Measurements from ENCODE around the gene VSNL1.

VSNL1 gene

GRCh38 chr2:17636257-17636656, 95.8 kb downstream of the VSNL1 start:
- Histone ChIP-seq H3K27me3 (ENCODE audit: low read depth, low read length) (no peaks in the 10 kb centered on the region), H3K4me3 (ENCODE audit: low read depth in 1 of 2, low read length in 2 of 2) (no peak overlapping the region), H3K4me1 (ENCODE audit: control insufficient read depth in 1 of 2, insufficient read depth in 2 of 2, low read length in 2 of 2) (no peaks in the 10 kb centered on the region), H3K36me3 (ENCODE audit: control insufficient read depth in 1 of 2, insufficient read depth in 2 of 2, low read length in 2 of 2) (no peaks in the 10 kb centered on the region), H3K27ac (ENCODE audit: low read length) (no peak overlapping the region), H3K9me3 (ENCODE audit: control insufficient read depth in 1 of 2, low read length in 2 of 2) (no peaks in the 10 kb centered on the region)

- H3K4me3 ChIP-seq (ENCODE audit: low read depth in 1 of 2, low read length in 2 of 2): no peak overlapping the region
- no peaks in the 10 kb centered on the region for H3K27me3 ChIP-seq (ENCODE audit: low read depth, low read length)
- no peak overlapping the region for H3K27ac ChIP-seq (ENCODE audit: low read length)
- H3K9me3 ChIP-seq (ENCODE audit: control insufficient read depth in 1 of 2, low read length in 2 of 2): no peaks in the 10 kb centered on the region
- H3K4me1 ChIP-seq (ENCODE audit: control insufficient read depth in 1 of 2, insufficient read depth in 2 of 2, low read length in 2 of 2): no peaks in the 10 kb centered on the region
- H3K36me3 ChIP-seq (ENCODE audit: control insufficient read depth in 1 of 2, insufficient read depth in 2 of 2, low read length in 2 of 2): no peaks in the 10 kb centered on the region
Observed at GRCh38 chr2:17637131-17637906, 96.8 kb downstream of the VSNL1 start.

GRCh38 chr2:17638196-17638743, 97.8 kb downstream of the VSNL1 start:
- Histone ChIP-seq H3K27ac (ENCODE audit: low read length) (no peak overlapping the region), H3K9me3 (ENCODE audit: control insufficient read depth in 1 of 2, low read length in 2 of 2) (no peaks in the 10 kb centered on the region), H3K27me3 (ENCODE audit: low read depth, low read length) (no peaks in the 10 kb centered on the region), H3K4me3 (ENCODE audit: low read depth in 1 of 2, low read length in 2 of 2) (no peak overlapping the region), H3K4me1 (ENCODE audit: control insufficient read depth in 1 of 2, insufficient read depth in 2 of 2, low read length in 2 of 2) (peaks cover 0 to 5% of the 10 kb centered on the region in 2 donors), H3K36me3 (ENCODE audit: control insufficient read depth in 1 of 2, insufficient read depth in 2 of 2, low read length in 2 of 2) (no peaks in the 10 kb centered on the region)

GRCh38 chr2:17640406-17640805, 99.9 kb downstream of the VSNL1 start:
- Histone ChIP-seq H3K9me3 (ENCODE audit: control insufficient read depth in 1 of 2, low read length in 2 of 2) (no peaks in the 10 kb centered on the region), H3K36me3 (ENCODE audit: control insufficient read depth in 1 of 2, insufficient read depth in 2 of 2, low read length in 2 of 2) (no peaks in the 10 kb centered on the region), H3K4me3 (ENCODE audit: low read depth in 1 of 2, low read length in 2 of 2) (no peak overlapping the region), H3K27me3 (ENCODE audit: low read depth, low read length) (no peaks in the 10 kb centered on the region), H3K4me1 (ENCODE audit: control insufficient read depth in 1 of 2, insufficient read depth in 2 of 2, low read length in 2 of 2) (peaks cover 5% of the 10 kb centered on the region in 2 donors), H3K27ac (ENCODE audit: low read length) (no peak overlapping the region)

- Histone ChIP-seq H3K9me3 (ENCODE audit: control insufficient read depth in 1 of 2, low read length in 2 of 2) (no peaks in the 10 kb centered on the region), H3K27ac (ENCODE audit: low read length) (no peak overlapping the region), H3K4me3 (ENCODE audit: low read depth in 1 of 2, low read length in 2 of 2) (no peak overlapping the region), H3K4me1 (ENCODE audit: control insufficient read depth in 1 of 2, insufficient read depth in 2 of 2, low read length in 2 of 2) (peaks cover 10 to 11% of the 10 kb centered on the region in 2 donors), H3K27me3 (ENCODE audit: low read depth, low read length) (no peaks in the 10 kb centered on the region), H3K36me3 (ENCODE audit: control insufficient read depth in 1 of 2, insufficient read depth in 2 of 2, low read length in 2 of 2) (no peaks in the 10 kb centered on the region)
Observed at GRCh38 chr2:17643031-17643615, 102.6 kb downstream of the VSNL1 start.

- peaks cover 10 to 11% of the 10 kb centered on the region in 2 donors for H3K4me1 ChIP-seq (ENCODE audit: control insufficient read depth in 1 of 2, insufficient read depth in 2 of 2, low read length in 2 of 2)
- H3K9me3 ChIP-seq (ENCODE audit: control insufficient read depth in 1 of 2, low read length in 2 of 2): no peaks in the 10 kb centered on the region
- H3K27me3 ChIP-seq (ENCODE audit: low read depth, low read length): no peaks in the 10 kb centered on the region
- no peaks in the 10 kb centered on the region for H3K36me3 ChIP-seq (ENCODE audit: control insufficient read depth in 1 of 2, insufficient read depth in 2 of 2, low read length in 2 of 2)
- H3K4me3 ChIP-seq (ENCODE audit: low read depth in 1 of 2, low read length in 2 of 2): no peak overlapping the region
- no peak overlapping the region for H3K27ac ChIP-seq (ENCODE audit: low read length)
Observed at GRCh38 chr2:17644997-17645720, 104.7 kb downstream of the VSNL1 start.

GRCh38 chr2:17646081-17646554, 105.6 kb downstream of the VSNL1 start:
- Histone ChIP-seq H3K27ac (ENCODE audit: low read length) (no peak overlapping the region), H3K27me3 (ENCODE audit: low read depth, low read length) (no peaks in the 10 kb centered on the region), H3K9me3 (ENCODE audit: control insufficient read depth in 1 of 2, low read length in 2 of 2) (no peaks in the 10 kb centered on the region), H3K4me1 (ENCODE audit: control insufficient read depth in 1 of 2, insufficient read depth in 2 of 2, low read length in 2 of 2) (peaks cover 10 to 11% of the 10 kb centered on the region in 2 donors), H3K4me3 (ENCODE audit: low read depth in 1 of 2, low read length in 2 of 2) (no peak overlapping the region), H3K36me3 (ENCODE audit: control insufficient read depth in 1 of 2, insufficient read depth in 2 of 2, low read length in 2 of 2) (no peaks in the 10 kb centered on the region)

GRCh38 chr2:17646838-17647701, 106.6 kb downstream of the VSNL1 start:
- Histone ChIP-seq H3K27ac (ENCODE audit: low read length) (no peak overlapping the region), H3K27me3 (ENCODE audit: low read depth, low read length) (no peaks in the 10 kb centered on the region), H3K36me3 (ENCODE audit: control insufficient read depth in 1 of 2, insufficient read depth in 2 of 2, low read length in 2 of 2) (no peaks in the 10 kb centered on the region), H3K9me3 (ENCODE audit: control insufficient read depth in 1 of 2, low read length in 2 of 2) (no peaks in the 10 kb centered on the region), H3K4me1 (ENCODE audit: control insufficient read depth in 1 of 2, insufficient read depth in 2 of 2, low read length in 2 of 2) (peaks cover 10 to 11% of the 10 kb centered on the region in 2 donors), H3K4me3 (ENCODE audit: low read depth in 1 of 2, low read length in 2 of 2) (no peak overlapping the region)

GRCh38 chr2:17648581-17648980, 108.1 kb downstream of the VSNL1 start:
- no peaks in the 10 kb centered on the region for H3K27me3 ChIP-seq (ENCODE audit: low read depth, low read length)
- H3K4me3 ChIP-seq (ENCODE audit: low read depth in 1 of 2, low read length in 2 of 2): no peak overlapping the region
- peaks cover 5 to 11% of the 10 kb centered on the region in 2 donors for H3K4me1 ChIP-seq (ENCODE audit: control insufficient read depth in 1 of 2, insufficient read depth in 2 of 2, low read length in 2 of 2)
- no peaks in the 10 kb centered on the region for H3K36me3 ChIP-seq (ENCODE audit: control insufficient read depth in 1 of 2, insufficient read depth in 2 of 2, low read length in 2 of 2)
- H3K9me3 ChIP-seq (ENCODE audit: control insufficient read depth in 1 of 2, low read length in 2 of 2): no peaks in the 10 kb centered on the region
- no peak overlapping the region for H3K27ac ChIP-seq (ENCODE audit: low read length)

GRCh38 chr2:17649026-17649425, 108.5 kb downstream of the VSNL1 start:
- Histone ChIP-seq H3K4me1 (ENCODE audit: control insufficient read depth in 1 of 2, insufficient read depth in 2 of 2, low read length in 2 of 2) (peaks cover 5 to 11% of the 10 kb centered on the region in 2 donors), H3K36me3 (ENCODE audit: control insufficient read depth in 1 of 2, insufficient read depth in 2 of 2, low read length in 2 of 2) (no peaks in the 10 kb centered on the region), H3K9me3 (ENCODE audit: control insufficient read depth in 1 of 2, low read length in 2 of 2) (no peaks in the 10 kb centered on the region), H3K27me3 (ENCODE audit: low read depth, low read length) (no peaks in the 10 kb centered on the region), H3K27ac (ENCODE audit: low read length) (no peak overlapping the region), H3K4me3 (ENCODE audit: low read depth in 1 of 2, low read length in 2 of 2) (no peak overlapping the region)

Data from muscle layer of duodenum (tissue), 2 donors.